Eye (tissue), 1 donor: ENCODE results near the gene PTGER1.

Experiments used
- DNase-seq: peaks from one replicate; pipeline ENCODE4 v3.0.0-alpha.2; 2015

Gene PTGER1

DNA sequence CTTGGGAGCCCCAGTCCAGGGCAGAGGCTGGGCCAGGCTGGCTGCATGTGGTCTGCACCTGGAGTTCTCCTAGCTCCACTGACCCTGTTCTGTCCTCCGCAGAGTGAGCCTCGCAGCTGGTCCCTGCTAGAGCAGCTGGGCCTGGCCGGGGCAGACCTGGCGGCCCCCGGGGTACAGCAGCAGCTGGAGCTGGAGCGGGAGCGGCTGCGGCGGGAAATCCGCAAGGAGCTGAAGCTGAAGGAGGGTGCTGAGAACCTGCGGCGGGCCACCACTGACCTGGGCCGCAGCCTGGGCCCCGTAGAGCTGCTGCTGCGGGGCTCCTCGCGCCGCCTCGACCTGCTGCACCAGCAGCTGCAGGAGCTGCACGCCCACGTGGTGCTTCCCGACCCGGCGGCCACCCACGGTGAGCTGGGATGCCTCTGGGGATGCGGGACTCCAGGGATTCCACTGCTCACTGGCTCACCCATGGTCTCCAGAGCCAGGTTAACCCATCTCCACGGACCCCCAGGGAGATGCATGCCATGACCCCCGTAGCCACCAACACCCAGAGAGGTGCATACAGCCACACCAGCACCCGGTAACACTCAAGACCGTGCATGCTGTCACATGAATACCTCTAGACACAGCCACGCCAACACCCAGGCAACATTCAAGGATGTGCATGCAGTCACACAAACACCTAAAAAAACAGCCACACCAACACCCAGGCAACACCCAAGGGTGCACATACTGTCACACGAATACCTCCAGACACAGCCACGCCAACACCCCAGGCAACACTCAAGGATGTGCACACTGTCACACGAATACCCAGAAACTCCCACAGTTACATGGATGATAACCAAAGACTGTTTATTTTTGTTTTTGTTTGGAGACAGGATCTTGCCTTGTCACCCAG, 33.9 kb downstream of the PTGER1 start:
- peak; percentile 50 for DNase-seq

DNA sequence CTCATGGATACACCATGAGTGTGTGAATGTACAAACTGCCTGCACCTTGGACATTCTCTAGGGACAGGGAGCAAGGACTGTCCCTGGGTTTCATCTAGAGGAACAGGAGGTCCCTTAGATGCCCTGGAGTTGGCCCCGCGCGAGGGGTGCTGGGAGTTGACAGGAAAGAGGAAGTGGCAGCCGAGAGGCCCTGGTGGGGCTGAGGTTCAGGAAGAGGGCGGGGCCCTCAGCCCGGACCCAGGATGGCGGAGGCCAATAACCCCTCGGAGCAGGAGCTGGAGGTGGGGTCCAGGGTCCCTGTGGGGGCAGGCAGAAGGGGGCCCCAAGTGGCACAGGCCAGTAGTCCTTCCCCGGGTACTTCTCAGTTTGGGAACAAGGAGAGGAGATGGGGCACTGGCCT, 35.1 kb downstream of the PTGER1 start:
- no peak for DNase-seq

GRCh38 chr19:14439014-14439413, 36.1 kb downstream of the PTGER1 start:
- no peak for DNase-seq

GRCh38 chr19:14437578-14438140, 37.5 kb downstream of the PTGER1 start:
- no peak for DNase-seq

DNA sequence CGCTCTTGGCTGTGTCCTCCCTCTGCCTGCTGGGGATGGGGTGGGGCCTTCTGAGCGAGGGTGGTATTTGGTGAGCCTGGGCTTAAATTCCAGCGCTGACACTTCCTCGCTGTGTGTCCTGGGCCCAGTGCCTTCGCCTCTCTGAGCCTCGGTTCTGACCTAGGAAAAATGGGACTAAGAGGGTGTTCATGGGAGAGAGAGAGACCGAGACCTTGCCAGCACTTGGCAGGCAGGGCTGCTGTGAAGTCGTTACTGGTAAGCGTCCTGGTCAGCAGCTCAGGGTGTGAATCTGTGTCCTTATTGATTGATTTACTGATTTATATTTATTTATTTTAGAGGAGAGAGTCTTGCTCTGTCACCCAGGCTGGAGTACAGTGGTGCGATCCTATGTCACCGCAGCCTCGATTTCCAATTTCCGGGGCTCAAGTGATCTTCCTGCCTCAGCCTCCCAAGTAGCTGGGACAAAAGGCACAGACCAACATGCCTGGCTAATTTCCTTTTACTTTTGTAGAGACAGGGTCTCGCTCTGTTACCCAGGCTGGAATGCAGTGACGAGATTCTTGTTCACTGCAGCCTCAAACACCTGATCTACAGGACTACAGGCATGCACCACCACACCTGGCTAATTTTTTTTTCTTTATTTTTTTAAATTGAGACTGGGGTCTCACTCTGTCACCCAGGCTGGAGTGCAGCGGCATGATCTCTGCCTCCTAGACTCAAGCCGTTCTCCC, 39.7 kb downstream of the PTGER1 start:
- DNase-seq = no peak

GRCh38 chr19:14434543-14435319, 40.4 kb downstream of the PTGER1 start:
- DNase-seq = peak; percentile 9

- DNase-seq = peak; percentile 52
These were observed 41.3 kb downstream of the PTGER1 start for GRCh38 chr19:14433554-14434501.

- DNase-seq = peak; percentile 84
These were observed 42.2 kb downstream of the PTGER1 start, which contains the start of gene PKN1 for GRCh38 chr19:14432791-14433553. TSS of gene PKN1 (plus strand) at chr19:14433306. CDS start at chr19:14433522, 216 bp downstream.

GRCh38 chr19:14430712-14431111, 44.4 kb downstream of the PTGER1 start:
- DNase-seq = no peak

DNA sequence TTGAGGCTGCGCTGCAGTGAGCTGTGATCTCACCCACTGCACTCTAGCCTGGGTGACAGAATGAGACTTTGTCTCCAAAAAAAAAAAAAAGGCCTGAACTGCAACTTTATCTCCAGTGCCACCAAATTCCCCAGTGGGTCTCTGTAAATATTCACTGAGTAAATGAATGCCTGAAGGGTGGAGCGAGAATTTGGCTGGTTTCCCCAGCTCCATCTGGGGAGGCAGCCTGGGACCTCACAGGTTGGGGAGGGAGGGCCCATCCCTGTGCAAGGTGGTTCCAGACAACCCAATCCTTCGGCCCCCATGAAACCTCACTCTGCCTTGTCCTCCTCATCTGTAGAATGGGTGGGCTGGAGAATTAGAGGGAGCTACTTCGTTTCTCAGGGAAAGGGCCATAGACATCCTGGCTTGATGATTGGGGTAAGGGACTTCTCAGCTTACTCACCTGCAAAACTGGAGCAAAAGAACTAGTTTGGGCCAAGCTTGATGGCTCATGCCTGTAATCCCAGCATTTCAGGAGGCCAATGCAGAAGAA, 46.2 kb downstream of the PTGER1 start:
- DNase-seq = no peak

- DNase-seq = no peak
These were observed 47.7 kb downstream of the PTGER1 start for GRCh38 chr19:14427461-14427860.

- DNase-seq = no peak
These were observed 49.4 kb downstream of the PTGER1 start for GRCh38 chr19:14425696-14426138.
